ENCODE data around the gene PIP4K2C.
"Not testable (repeated sequence)": the region's sequence is repeated elsewhere in the genome, so short reads cannot be mapped to it uniquely, and the experiment has no call there.

The PIP4K2C gene

GRCh38 chr12:57622293-57623245 lies 31.6 kb downstream of the PIP4K2C start:
- no peak for DNase-seq

DNA sequence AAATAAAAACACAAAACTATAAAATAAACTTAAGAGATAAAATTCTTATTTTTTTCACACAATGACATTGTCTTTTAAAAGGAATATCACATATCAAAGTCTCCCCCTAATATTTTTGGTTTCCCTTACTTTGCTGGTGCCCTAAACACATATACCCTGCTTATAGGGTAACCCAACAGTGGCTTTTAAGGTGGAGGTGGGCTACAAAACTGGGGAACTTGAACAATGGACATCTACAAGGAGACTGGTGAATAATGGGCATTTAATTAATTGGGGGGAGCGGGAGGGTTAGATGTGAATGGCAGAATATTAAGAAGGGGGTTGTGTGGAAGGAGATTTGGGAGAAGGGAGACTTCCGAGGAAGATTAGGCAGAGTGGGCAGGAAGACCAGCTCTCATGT lies 32.4 kb downstream of the PIP4K2C start:
- no peak for DNase-seq

DNA sequence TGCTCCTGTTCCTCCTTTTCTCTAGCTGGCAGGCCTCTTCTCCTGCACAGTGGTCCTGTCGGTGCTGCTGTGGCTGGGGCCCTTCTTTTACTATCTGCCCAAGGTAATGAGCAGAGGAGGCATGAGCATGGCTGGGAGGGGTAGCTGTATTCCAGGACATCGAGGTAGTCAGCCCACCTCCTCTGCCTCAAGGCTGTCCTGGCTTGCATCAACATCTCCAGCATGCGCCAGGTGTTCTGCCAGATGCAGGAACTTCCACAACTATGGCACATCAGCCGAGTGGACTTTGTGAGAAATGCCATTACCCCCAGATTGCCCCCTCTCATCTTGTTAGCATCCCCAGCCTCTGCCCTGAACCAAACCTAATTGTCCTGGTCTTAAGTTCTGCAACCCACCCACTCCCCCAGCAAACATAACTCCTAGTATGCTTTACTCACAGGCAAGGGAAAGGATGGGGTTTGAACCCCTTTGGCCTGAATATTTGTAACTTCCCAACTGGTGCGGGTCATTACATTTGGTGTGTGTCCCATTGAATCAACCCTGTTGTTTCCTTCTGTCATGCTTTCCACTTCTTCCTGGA lies 32.9 kb downstream of the PIP4K2C start:
- DNase-seq = no peak

GRCh38 chr12:57624441-57625220 lies 33.6 kb downstream of the PIP4K2C start:
- no peak for DNase-seq

GRCh38 chr12:57625261-57626032 lies 34.5 kb downstream of the PIP4K2C start:
- no peak for DNase-seq

GRCh38 chr12:57626111-57626920 lies 35.3 kb downstream of the PIP4K2C start:
- no peak for DNase-seq

- DNase-seq = no peak
Measured at GRCh38 chr12:57626921-57627445, 36.0 kb downstream of the PIP4K2C start.

DNA sequence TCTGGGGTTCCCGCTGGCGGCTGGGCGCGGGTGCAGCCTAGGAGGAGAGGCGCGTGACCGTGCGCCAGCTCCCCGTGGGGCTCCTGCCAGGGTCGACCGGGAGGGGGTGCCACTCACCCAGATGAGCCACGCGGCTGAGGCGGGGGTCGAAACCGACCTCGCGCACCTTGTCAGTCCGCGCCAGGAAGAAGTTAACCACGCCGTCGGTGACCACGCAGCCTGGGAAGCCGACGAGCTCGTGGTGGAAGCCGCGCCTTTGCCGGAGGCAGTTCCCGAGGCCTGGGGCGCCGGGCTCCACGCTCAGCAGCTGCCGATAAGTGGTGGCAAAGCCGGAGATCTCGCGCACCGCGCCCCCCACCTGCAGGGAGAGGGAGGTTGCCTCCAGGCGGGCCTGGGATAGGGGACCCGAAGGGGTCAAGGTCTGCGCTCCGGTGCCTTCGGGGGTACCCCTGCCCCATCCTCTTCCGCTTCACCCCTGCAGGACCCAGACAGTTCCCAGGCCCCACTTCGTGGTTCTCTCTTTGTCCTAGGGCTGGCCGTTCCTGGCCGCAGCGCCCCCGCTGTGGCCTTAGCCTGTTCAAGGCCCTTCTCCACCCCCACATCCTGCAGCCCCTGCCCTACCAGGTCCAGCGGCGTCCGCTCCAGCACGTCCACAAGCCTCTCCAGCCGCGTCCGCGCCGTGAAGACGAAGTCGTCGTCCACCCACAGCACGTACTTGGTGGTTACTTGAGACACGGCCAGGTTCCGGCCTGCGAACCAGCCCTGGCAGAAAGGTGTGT lies 36.7 kb downstream of the PIP4K2C start:
- DNase-seq = peak in 1 of 5 donors; percentile 25

GRCh38 chr12:57628280-57629191 lies 37.5 kb downstream of the PIP4K2C start:
- DNase-seq = no peak

GRCh38 chr12:57629897-57630471 lies 39.0 kb downstream of the PIP4K2C start:
- no peak for DNase-seq

- DNase-seq = no peak
Measured at GRCh38 chr12:57630891-57631433, 40.0 kb downstream of the PIP4K2C start.

DNA sequence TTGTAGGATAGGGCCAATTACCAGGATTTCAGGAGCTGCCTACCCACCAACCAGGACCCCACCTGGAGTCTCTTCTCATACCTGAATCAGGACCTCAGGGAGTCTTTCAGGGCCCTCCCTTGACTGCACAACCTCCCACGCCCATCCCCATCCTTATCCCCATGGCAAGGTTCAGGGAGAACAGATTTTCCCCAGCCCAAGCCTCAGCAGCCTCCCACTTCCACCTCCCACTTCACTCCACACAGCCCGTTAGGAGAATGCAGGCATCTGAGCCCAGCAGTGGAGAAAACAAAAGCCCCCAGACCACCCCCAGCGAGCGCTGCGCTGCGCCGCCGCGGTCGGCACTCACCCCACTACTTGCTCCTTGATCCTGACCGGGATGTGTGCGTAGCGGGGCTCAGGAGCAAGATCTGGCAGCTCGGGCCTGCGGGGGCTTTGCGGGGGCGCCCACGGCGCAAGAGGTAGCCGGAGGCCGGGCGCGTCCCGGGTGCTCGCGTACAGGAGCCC lies 40.6 kb downstream of the PIP4K2C start:
- no peak for DNase-seq

- peak in 1 of 5 donors; percentile 33 for DNase-seq
Measured at GRCh38 chr12:57632073-57632957, 41.3 kb downstream of the PIP4K2C start.

GRCh38 chr12:57632958-57633840 lies 42.2 kb downstream of the PIP4K2C start, which contains the start of gene B4GALNT1:
Gene B4GALNT1 (minus strand): TSS chr12:57633201. CDS start chr12:57632132, 1,069 bp downstream.
- peak in 4 of 5 donors; percentile 34 to 71 (median 53) for DNase-seq

GRCh38 chr12:57636731-57637130 lies 45.7 kb downstream of the PIP4K2C start:
- not testable (repeated sequence) for DNase-seq

DNA sequence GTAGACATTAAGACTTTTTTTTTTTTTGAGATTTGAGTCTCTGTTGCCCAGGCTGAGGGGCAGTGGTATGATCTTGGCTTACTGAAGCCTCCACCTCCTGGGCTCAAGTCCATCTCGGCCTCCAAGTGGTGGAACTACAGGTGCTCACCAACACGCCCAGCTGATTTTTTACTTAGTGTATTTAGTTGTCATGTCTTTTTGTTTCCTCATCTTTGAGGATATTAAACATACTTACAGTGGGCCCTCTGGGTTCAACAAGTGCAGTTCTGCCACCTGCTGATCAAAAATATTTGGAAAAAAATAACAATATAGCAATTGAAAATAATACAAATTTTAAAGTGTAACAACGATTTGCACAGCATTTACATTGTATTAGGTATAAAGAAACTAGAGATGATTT lies 46.4 kb downstream of the PIP4K2C start:
- DNase-seq = no peak

All from T-helper 1 cell (primary cell).